ENCODE results near the gene GOLGA6D.
"Not testable (repeated sequence)": the region's sequence is repeated elsewhere in the genome, so short reads cannot be mapped to it uniquely, and the experiment has no call there.

GOLGA6D gene

GRCh38 chr15:75333654-75334419, 51.2 kb downstream of the GOLGA6D start:
- not testable (repeated sequence) for DNase-seq

GRCh38 chr15:75335313-75335704, 52.7 kb downstream of the GOLGA6D start:
- DNase-seq = no peak

GRCh38 chr15:75335705-75336355, 53.2 kb downstream of the GOLGA6D start, which contains the start of gene COMMD4:
Gene COMMD4 (plus strand): TSS chr15:75336063. CDS start chr15:75336090, 27 bp downstream.
- DNase-seq = peak; percentile 80

- DNase-seq = no peak
These were observed 56.1 kb downstream of the GOLGA6D start for GRCh38 chr15:75338661-75339240.

- no peak for DNase-seq
These were observed 57.1 kb downstream of the GOLGA6D start for GRCh38 chr15:75339531-75340240.

- DNase-seq = no peak
These were observed 59.6 kb downstream of the GOLGA6D start for GRCh38 chr15:75342221-75342620.

GRCh38 chr15:75343953-75344352, 61.3 kb downstream of the GOLGA6D start:
- DNase-seq = not testable (repeated sequence)

All from GDM1 (cell line).